ENCODE results near the gene KBTBD12. TPM values are rescaled to one million over a fixed set of nuclear protein-coding genes. Genes with fewer than 3 reads are reported as not detected.

Gene KBTBD12
- total RNA-seq, 1 experiment from 2014 or later: not detected

DNA sequence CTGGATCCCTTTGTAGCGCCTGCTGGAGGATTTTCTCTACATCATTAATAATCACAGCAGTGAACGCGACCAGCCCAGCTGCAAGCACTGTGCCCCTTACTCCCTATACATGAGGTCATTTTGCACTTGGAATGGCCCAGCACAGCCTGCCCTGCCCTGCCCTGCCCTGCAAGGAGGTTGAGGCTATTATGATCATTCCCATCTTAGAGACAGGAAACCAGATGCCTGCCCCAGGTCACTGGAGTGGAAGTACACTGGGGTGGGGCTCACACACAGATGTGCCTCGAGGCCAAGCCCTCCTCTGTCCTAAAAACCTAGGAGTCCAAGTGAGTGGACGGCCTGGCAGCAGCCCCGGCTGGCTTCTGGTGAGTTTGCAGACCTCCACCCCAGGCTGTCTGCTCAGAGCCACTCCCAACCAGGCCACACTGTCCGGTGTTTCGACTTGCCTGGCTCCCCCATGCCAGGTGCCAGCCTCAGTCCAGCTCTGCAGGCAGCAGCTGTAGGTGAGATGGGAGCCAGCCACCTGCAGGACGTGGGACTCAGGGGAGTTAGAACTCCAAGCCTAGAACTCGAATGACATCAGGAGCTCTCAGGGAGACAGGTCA, 106.8 kb downstream of the KBTBD12 start:
- no peaks in the 10 kb centered on the region for H4K20me1 ChIP-seq (ENCODE audit: insufficient read depth, low read depth, low read length)

DNA sequence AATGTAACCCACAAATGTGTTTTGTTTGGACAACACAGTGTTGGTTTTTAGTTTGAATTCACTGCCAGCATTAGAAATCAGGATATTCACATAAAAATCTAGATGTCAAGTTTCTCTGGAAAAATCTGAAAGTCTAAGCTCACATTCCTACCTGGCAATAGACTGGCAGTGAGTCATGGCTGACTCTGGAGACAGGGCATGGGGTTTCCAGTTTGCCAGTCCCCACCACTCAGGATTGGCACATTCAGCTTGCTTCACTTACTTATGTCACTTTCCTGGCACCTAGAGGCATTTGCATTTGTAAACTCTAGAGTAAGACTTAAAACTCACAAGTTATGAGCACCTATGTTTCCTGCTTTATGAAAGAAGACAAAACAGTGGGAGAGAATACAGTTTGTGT, 118.1 kb downstream of the KBTBD12 start:
- no peak overlapping the region for H2AFZ ChIP-seq (ENCODE audit: low read length)
- H3K27me3 ChIP-seq (ENCODE audit: low read length): no peaks in the 10 kb centered on the region
- no peak overlapping the region for H3K9ac ChIP-seq (ENCODE audit: low read length)
- H3K27ac ChIP-seq (ENCODE audit: low read length): no peak overlapping the region
- H3K4me1 ChIP-seq (ENCODE audit: low read length): no peaks in the 10 kb centered on the region
- no peaks in the 10 kb centered on the region for H3K79me2 ChIP-seq (ENCODE audit: low read length)
- no peaks in the 10 kb centered on the region for H4K20me1 ChIP-seq (ENCODE audit: insufficient read depth, low read depth, low read length)
- H3K36me3 ChIP-seq (ENCODE audit: insufficient read depth, low read length): no peaks in the 10 kb centered on the region
- H3K4me2 ChIP-seq (ENCODE audit: low read depth, low read length, poor library complexity, severe bottlenecking): no peak overlapping the region
- no peaks in the 10 kb centered on the region for H3K9me3 ChIP-seq (ENCODE audit: low read length)
- no peak overlapping the region for H3K4me3 ChIP-seq (ENCODE audit: low read length)
- no peaks in the 10 kb centered on the region for H3K9me2 ChIP-seq (replicated peaks; ENCODE audit: insufficient read depth, low read length)
- DNase-seq: peak; percentile 14

More for the DNA sequence above, 106.8 kb downstream of the KBTBD12 start:
- no peaks in the 10 kb centered on the region for H3K36me3 ChIP-seq (ENCODE audit: insufficient read depth, low read length)
- no peak overlapping the region for H3K9ac ChIP-seq (ENCODE audit: low read length)
- H3K4me2 ChIP-seq (ENCODE audit: low read depth, low read length, poor library complexity, severe bottlenecking): no peak overlapping the region
- H3K9me3 ChIP-seq (ENCODE audit: low read length): no peaks in the 10 kb centered on the region
- H3K4me1 ChIP-seq (ENCODE audit: low read length): no peaks in the 10 kb centered on the region
- H3K79me2 ChIP-seq (ENCODE audit: low read length): no peaks in the 10 kb centered on the region
- H3K27ac ChIP-seq (ENCODE audit: low read length): no peak overlapping the region
- H3K4me3 ChIP-seq (ENCODE audit: low read length): no peak overlapping the region
- DNase-seq: no peak
- no peaks in the 10 kb centered on the region for H3K27me3 ChIP-seq (ENCODE audit: low read length)
- no peak overlapping the region for H2AFZ ChIP-seq (ENCODE audit: low read length)
- H3K9me2 ChIP-seq (replicated peaks; ENCODE audit: insufficient read depth, low read length): no peaks in the 10 kb centered on the region

DNA sequence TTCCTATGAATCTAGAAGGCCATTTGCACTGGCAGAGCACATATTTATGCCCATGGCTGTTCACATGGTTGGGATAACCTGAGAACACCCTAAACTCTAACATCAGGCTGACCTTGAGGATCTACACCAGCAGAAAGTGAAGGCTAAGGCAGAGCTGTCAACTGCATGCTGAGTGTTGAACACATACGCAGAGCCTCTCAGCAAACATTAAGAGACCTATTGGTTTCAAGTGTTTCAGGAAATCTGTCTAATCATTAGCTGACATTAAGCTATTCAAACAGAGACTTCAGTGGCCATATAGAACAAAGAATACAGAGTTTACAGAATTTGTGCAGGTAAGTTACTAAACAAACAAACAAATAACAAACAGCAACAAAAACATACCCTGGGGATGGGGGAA, 121.1 kb downstream of the KBTBD12 start:
- no peaks in the 10 kb centered on the region for H4K20me1 ChIP-seq (ENCODE audit: insufficient read depth, low read depth, low read length)
- DNase-seq: peak; percentile 32
- H3K36me3 ChIP-seq (ENCODE audit: insufficient read depth, low read length): no peaks in the 10 kb centered on the region
- no peaks in the 10 kb centered on the region for H3K27me3 ChIP-seq (ENCODE audit: low read length)
- H3K9me2 ChIP-seq (replicated peaks; ENCODE audit: insufficient read depth, low read length): no peaks in the 10 kb centered on the region
- H3K4me1 ChIP-seq (ENCODE audit: low read length): no peaks in the 10 kb centered on the region
- H3K4me3 ChIP-seq (ENCODE audit: low read length): no peak overlapping the region
- no peak overlapping the region for H3K27ac ChIP-seq (ENCODE audit: low read length)
- no peak overlapping the region for H3K9ac ChIP-seq (ENCODE audit: low read length)
- no peaks in the 10 kb centered on the region for H3K79me2 ChIP-seq (ENCODE audit: low read length)
- no peaks in the 10 kb centered on the region for H3K9me3 ChIP-seq (ENCODE audit: low read length)
- H3K4me2 ChIP-seq (ENCODE audit: low read depth, low read length, poor library complexity, severe bottlenecking): no peak overlapping the region
- no peak overlapping the region for H2AFZ ChIP-seq (ENCODE audit: low read length)

Small RNA genes lying within 50 kb of the gene (small RNA-seq; reads per million reads assigned to genes)
- not detected for gene RNA5SP139

Other genes starting within 250 kb of the KBTBD12 start
- 20.1 and 25.5 TPM in 2 replicates for gene ABTB1, start 242.3 kb upstream of the KBTBD12 start, total RNA-seq (2014; rRNA removed; shearing (Covaris generic); ENCODE audit: low replicate concordance)
- 58.0 and 63.3 TPM in 2 replicates for gene MGLL, start 92.7 kb upstream of the KBTBD12 start, total RNA-seq (2014; rRNA removed; shearing (Covaris generic); ENCODE audit: low replicate concordance)
- gene SEC61A1, start 137.2 kb downstream of the KBTBD12 start, total RNA-seq (2014; rRNA removed; shearing (Covaris generic); ENCODE audit: low replicate concordance): 85.3 and 86.3 TPM in 2 replicates
- 110 and 128 TPM in 2 replicates for gene RUVBL1, start 208.6 kb downstream of the KBTBD12 start, total RNA-seq (2014; rRNA removed; shearing (Covaris generic); ENCODE audit: low replicate concordance)
- 10.1 and 18.2 TPM in 2 replicates for gene EEFSEC, start 238.2 kb downstream of the KBTBD12 start, total RNA-seq (2014; rRNA removed; shearing (Covaris generic); ENCODE audit: low replicate concordance)